Thoracic aorta (tissue), 2 donors: Measurements from ENCODE around the gene RBM33. TPM values are rescaled to one million over a fixed set of nuclear protein-coding genes. Genes with fewer than 3 reads are reported as not detected.

ENCODE experiments used
- ATAC-seq: fragments of 150-250 bp; one replicate; pipeline ENCODE4 v1.8.0; 2017; ENCODE audit warnings: low read depth; ENCODE audit not compliant: insufficient number of reproducible peaks, low FRiP score
- DNase-seq: peaks from one replicate; pipeline ENCODE4 v3.0.0-alpha.2; 2020; ENCODE audit warnings: low spot score
- H3K27ac ChIP-seq, 2 donors: fragments of 200-600 bp; sonication (generic); 1 replicate in 1 of 2; 2 replicates in 1 of 2; pipeline ENCODE4 v1.5.1; 2016; ENCODE audit warnings: mild to moderate bottlenecking in 2 of 2, moderate library complexity in 2 of 2
- H3K27me3 ChIP-seq: fragments of 200-600 bp; sonication (generic); replicated peaks from 2 replicates; pipeline ENCODE4 v1.6.0; 2016; ENCODE audit warnings: mild to moderate bottlenecking; ENCODE audit not compliant: insufficient read depth
- H3K36me3 ChIP-seq: fragments of 200-600 bp; sonication (generic); one replicate; pipeline ENCODE4 v1.5.1; 2016
- H3K4me1 ChIP-seq, 2 donors: fragments of 200-600 bp; sonication (generic); 1 replicate in 1 of 2; 2 replicates in 1 of 2; pipeline versions ENCODE4 v1.5.1 to v1.6.0; 2016; ENCODE audit warnings: low read depth in 2 of 2, mild to moderate bottlenecking in 1 of 2; ENCODE audit not compliant: control insufficient read depth in 1 of 2
- H3K4me3 ChIP-seq: fragments of 200-600 bp; sonication (generic); 2 replicates; pipeline ENCODE4 v1.5.1; 2016; ENCODE audit warnings: mild to moderate bottlenecking
- H3K9me3 ChIP-seq: fragments of 200-600 bp; sonication (generic); 2 replicates; pipeline ENCODE4 v1.5.1; 2016
- CTCF ChIP-seq: fragments of 200-600 bp; sonication (generic); IDR thresholded peaks from one replicate; pipeline ENCODE4 v1.5.1; 2019; ENCODE audit warnings: antibody characterized with exemption
- total RNA-seq, 2 donors: library from RNA; depleted of rRNA; stranded (reverse); fragments of >200 nt; gene quantifications; one replicate each; pipeline versions ENCODE4 v1.1.0 to v1.2.3, GENCODE V29; 2016

RBM33 gene
- total RNA-seq, 2 donors from 2014 or later, result 64.6 to 80.3 TPM

- no peak for ATAC-seq
- no peak overlapping the region for H3K4me3 ChIP-seq
- no peak overlapping the region for H3K27ac ChIP-seq
- H3K36me3 ChIP-seq, result peaks cover 12% of the 10 kb centered on the region
- no peak for TF ChIP-seq CTCF
- DNase-seq, result no peak
- H3K9me3 ChIP-seq, result no peaks in the 10 kb centered on the region
- H3K27me3 ChIP-seq, result no peaks in the 10 kb centered on the region
- no peaks in the 10 kb centered on the region for H3K4me1 ChIP-seq
These were observed 72.7 kb downstream of the RBM33 start for GRCh38 chr7:155717010-155717744.

GRCh38 chr7:155721056-155721455 is 76.6 kb downstream of the RBM33 start:
- TF ChIP-seq CTCF, result no peak
- Histone ChIP-seq H3K27me3 (no peaks in the 10 kb centered on the region), H3K4me3 (no peak overlapping the region), H3K27ac (no peak overlapping the region), H3K9me3 (no peaks in the 10 kb centered on the region), H3K4me1 (no peaks in the 10 kb centered on the region), H3K36me3 (peaks cover 6% of the 10 kb centered on the region)
- no peak for ATAC-seq
- DNase-seq, result no peak

GRCh38 chr7:155722118-155722517 is 77.7 kb downstream of the RBM33 start:
- Histone ChIP-seq H3K9me3 (no peaks in the 10 kb centered on the region), H3K27me3 (no peaks in the 10 kb centered on the region), H3K36me3 (peaks cover under 1% of the 10 kb centered on the region), H3K4me3 (no peak overlapping the region), H3K27ac (no peak overlapping the region), H3K4me1 (no peaks in the 10 kb centered on the region)
- no peak for TF ChIP-seq CTCF
- no peak for ATAC-seq
- no peak for DNase-seq

- no peaks in the 10 kb centered on the region for H3K36me3 ChIP-seq
- H3K4me1 ChIP-seq, result no peaks in the 10 kb centered on the region
- no peaks in the 10 kb centered on the region for H3K27me3 ChIP-seq
- no peak for DNase-seq
- H3K4me3 ChIP-seq, result no peak overlapping the region
- no peaks in the 10 kb centered on the region for H3K9me3 ChIP-seq
- no peak for ATAC-seq
- no peak for TF ChIP-seq CTCF
- no peak overlapping the region for H3K27ac ChIP-seq
These were observed 78.5 kb downstream of the RBM33 start for GRCh38 chr7:155722936-155723335.

- Histone ChIP-seq H3K9me3 (no peaks in the 10 kb centered on the region), H3K4me1 (peaks cover 0 to 4% of the 10 kb centered on the region in 2 donors), H3K27ac (no peak overlapping the region), H3K36me3 (no peaks in the 10 kb centered on the region), H3K27me3 (no peaks in the 10 kb centered on the region), H3K4me3 (no peak overlapping the region)
- no peak for TF ChIP-seq CTCF
- no peak for ATAC-seq
- DNase-seq, result no peak
These were observed 80.0 kb downstream of the RBM33 start for GRCh38 chr7:155724327-155725005.
